NB4 (cell line): ENCODE data around the gene DDX5.

ENCODE experiments used
- MYC ChIP-seq: IDR thresholded peaks from 2 replicates; pipeline ENCODE4 v1.6.1; 2011; ENCODE audit warnings: low read depth, low read length
- TF ChIP-seq, protein P1 (sequence below): IDR thresholded peaks from one replicate; pipeline ENCODE4 v1.5.1; 2012; ENCODE audit warnings: low read depth, low read length

DNA sequence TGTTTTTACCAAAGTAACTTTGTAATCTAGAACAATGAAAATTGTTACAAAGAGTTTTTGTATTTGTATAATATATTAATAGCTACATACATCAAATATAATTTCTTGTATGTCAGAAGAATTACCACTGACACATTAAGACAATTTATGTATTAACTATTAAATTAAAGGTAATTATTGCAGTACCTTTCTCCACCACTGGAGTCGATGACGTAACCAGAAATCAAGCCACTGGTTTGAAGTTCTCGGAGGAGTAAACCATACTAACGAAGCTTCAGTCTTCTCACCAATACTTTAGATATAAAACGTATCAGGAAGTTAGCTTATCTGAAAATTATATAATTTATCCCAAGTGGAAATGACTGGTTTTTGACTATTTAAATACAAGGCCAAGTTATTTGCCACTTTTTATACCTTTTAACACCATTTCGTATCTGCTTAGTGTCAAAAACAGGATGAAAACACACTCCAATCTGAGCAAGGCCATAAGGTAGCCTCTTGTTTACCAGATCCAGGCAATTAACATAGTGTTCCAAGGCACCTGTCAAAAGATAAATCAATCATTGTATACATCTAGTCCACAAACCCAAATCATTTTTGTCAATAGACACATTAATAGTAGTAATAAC is 13.5 kb downstream of the DDX5 start:
- TF ChIP-seq, protein P1, sequence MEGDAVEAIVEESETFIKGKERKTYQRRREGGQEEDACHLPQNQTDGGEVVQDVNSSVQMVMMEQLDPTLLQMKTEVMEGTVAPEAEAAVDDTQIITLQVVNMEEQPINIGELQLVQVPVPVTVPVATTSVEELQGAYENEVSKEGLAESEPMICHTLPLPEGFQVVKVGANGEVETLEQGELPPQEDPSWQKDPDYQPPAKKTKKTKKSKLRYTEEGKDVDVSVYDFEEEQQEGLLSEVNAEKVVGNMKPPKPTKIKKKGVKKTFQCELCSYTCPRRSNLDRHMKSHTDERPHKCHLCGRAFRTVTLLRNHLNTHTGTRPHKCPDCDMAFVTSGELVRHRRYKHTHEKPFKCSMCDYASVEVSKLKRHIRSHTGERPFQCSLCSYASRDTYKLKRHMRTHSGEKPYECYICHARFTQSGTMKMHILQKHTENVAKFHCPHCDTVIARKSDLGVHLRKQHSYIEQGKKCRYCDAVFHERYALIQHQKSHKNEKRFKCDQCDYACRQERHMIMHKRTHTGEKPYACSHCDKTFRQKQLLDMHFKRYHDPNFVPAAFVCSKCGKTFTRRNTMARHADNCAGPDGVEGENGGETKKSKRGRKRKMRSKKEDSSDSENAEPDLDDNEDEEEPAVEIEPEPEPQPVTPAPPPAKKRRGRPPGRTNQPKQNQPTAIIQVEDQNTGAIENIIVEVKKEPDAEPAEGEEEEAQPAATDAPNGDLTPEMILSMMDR = peak; percentile 33
- TF ChIP-seq MYC = no peak
